Measurements from ENCODE around the gene ATP6V1G2. TPM values are rescaled to one million over a fixed set of nuclear protein-coding genes. Genes with fewer than 3 reads are reported as not detected.

The ATP6V1G2 gene
- total and polyA plus RNA-seq, 2 of the 4 experiments (the other 2 are of a cell fraction) = 1.4 to 6.5 TPM

- Histone ChIP-seq H3K23ac (ENCODE audit: low read depth, low read length) (no peak overlapping the region), H3K4ac (ENCODE audit: low read depth, low read length) (no peak overlapping the region), H2BK120ac (ENCODE audit: low read depth, low read length) (no peak overlapping the region), H3K18ac (ENCODE audit: low read depth, low read length) (no peak overlapping the region), H3K79me1 (ENCODE audit: low read depth in 1 of 2, low read length in 2 of 2) (no peaks in the 10 kb centered on the region), H2BK20ac (ENCODE audit: low read depth, low read length) (no peak overlapping the region), H3K4me3 (ENCODE audit: insufficient read depth, low read depth, low read length) (no peak overlapping the region), H2BK15ac (ENCODE audit: low read depth, low read length) (no peak overlapping the region), H2AK9ac (replicated peaks; ENCODE audit: low read depth, low read length, poor library complexity) (no peak overlapping the region), H2BK5ac (ENCODE audit: low read depth, low read length, poor library complexity, severe bottlenecking) (no peak overlapping the region), H4K20me1 (ENCODE audit: insufficient read depth, low read length) (no peaks in the 10 kb centered on the region), H2AK5ac (ENCODE audit: low read depth, low read length) (no peak overlapping the region), H4K5ac (ENCODE audit: low read depth, low read length) (no peak overlapping the region), H3K4me2 (ENCODE audit: low read depth, low read length) (no peak overlapping the region), H3K27me3 (ENCODE audit: control insufficient read depth, insufficient read depth, low read length) (peaks cover 22% of the 10 kb centered on the region), H4K91ac (ENCODE audit: insufficient read depth, low read depth, low read length) (no peak overlapping the region), H3K9ac (ENCODE audit: low read depth, low read length) (no peak overlapping the region), H3K36me3 (ENCODE audit: control insufficient read depth, insufficient read depth, low read length) (no peaks in the 10 kb centered on the region), H3K9me1 (ENCODE audit: insufficient read depth, low read length) (no peaks in the 10 kb centered on the region; the same call in 1 of the 2 replicates), H3K56ac (ENCODE audit: extremely low read depth, insufficient read depth, low read length) (no peak overlapping the region), H4K8ac (ENCODE audit: low read depth in 2 of 2, low read length in 2 of 2) (no peak overlapping the region), H3K9me3 (ENCODE audit: control insufficient read depth, insufficient read depth, low read length) (no peaks in the 10 kb centered on the region), H2AFZ (replicated peaks; ENCODE audit: low read length, poor library complexity) (no peak overlapping the region), H3K14ac (replicated peaks; ENCODE audit: low read depth, low read length) (no peak overlapping the region), H3K27ac (ENCODE audit: insufficient read depth, low read length) (no peak overlapping the region), H3K4me1 (ENCODE audit: control insufficient read depth, insufficient read depth, low read length) (peaks cover 4% of the 10 kb centered on the region; the same call in 1 of the 2 replicates)
- whole genome bisulfite sequencing, 2 experiments (ENCODE audit: extremely low coverage in 2 of 2, insufficient read length in 1 of 2) = 83% methylated on average over 1 of the region's 12 CpGs; no CpG with 5 or more reads in 1 of the 2 experiments
- no peak for ATAC-seq (ENCODE audit: low read depth)
- no peak for DNase-seq
- BruUV-seq (replicated peaks) = no TSS peak
- dilution Hi-C loops (cut with HindIII; ENCODE audit: low sequenced_read_pairs, unreplicated experiment) = no loop called here
- POLR2A ChIA-PET (ENCODE audit: unreplicated experiment) = no interaction called here
- CTCF ChIA-PET = interaction anchor here (0.6 to 1.1 kb wide), 2 partner anchors 19 to 27 kb away, joined by 3 read pairs; no protein-coding TSS in a partner anchor
- no peak for TF ChIP-seq SMC3 (IDR thresholded peaks at IDR 0.05; ENCODE audit: low read depth, low read length)
- TF ChIP-seq CTCF (conservative IDR thresholded peaks at IDR 0.05; ENCODE audit: low read depth, low read length) = no peak
- no peak for TF ChIP-seq MAZ (IDR thresholded peaks at IDR 0.05; ENCODE audit: borderline replicate concordance, low read depth, low read length)
- no peak for TF ChIP-seq RAD21 (IDR thresholded peaks at IDR 0.05; ENCODE audit: low read length)
- TF ChIP-seq FOS (IDR thresholded peaks at IDR 0.05; ENCODE audit: low read depth, low read length) = no peak
- no peak for TF ChIP-seq BHLHE40 (IDR thresholded peaks at IDR 0.05; ENCODE audit: low read depth, low read length)
- no peak for TF ChIP-seq MAFK (IDR thresholded peaks at IDR 0.05; ENCODE audit: low read depth, low read length)
- intact Hi-C loops (cut with micrococcal nuclease) = no loop called here
- in situ Hi-C loops (cut with MboI; ENCODE audit: low sequenced_read_pairs) = no loop called here
Observed at GRCh38 chr6:31578184-31579118, 32.0 kb upstream of the ATP6V1G2 start.
